ENCODE measurements around the gene KIAA1614. TPM values are rescaled to one million over a fixed set of nuclear protein-coding genes. Genes with fewer than 3 reads are reported as not detected.

Gene KIAA1614
- total RNA-seq, 1 donor, result 10.6 TPM

GRCh38 chr1:180923887-180924286 is 11.2 kb downstream of the KIAA1614 start:
- no peak for DNase-seq (ENCODE audit: low read depth)
- TF ChIP-seq CTCF (IDR thresholded peaks at IDR 0.05; ENCODE audit: insufficient read depth, low read length), result no peak

DNA sequence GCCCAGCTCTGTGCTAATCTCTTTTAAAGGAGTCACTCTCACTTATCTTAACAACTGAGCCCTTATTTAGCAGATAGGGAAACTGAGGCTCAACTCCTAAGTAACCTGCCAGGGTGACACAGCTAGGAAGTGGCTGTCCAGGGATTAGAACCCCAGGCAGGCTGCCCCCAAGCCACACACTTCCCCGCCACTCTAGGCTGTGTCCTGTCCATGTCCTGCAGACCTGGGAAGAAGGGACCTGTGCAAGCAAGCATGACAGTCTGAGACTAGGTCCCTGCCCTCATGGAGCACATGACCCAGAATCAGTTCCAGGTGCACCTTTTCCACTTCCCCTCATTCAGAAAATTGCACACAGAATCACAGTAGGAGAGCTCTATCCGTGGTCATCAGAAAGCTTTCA is 12.2 kb downstream of the KIAA1614 start:
- no peak overlapping the region for H3K4me3 ChIP-seq (ENCODE audit: low read depth, low read length)
- DNase-seq (ENCODE audit: low read depth), result no peak
- TF ChIP-seq CTCF (IDR thresholded peaks at IDR 0.05; ENCODE audit: insufficient read depth, low read length), result no peak

More at GRCh38 chr1:180923887-180924286, 11.2 kb downstream of the KIAA1614 start:
- H3K4me3 ChIP-seq (ENCODE audit: low read depth, low read length), result no peak overlapping the region

- H3K4me3 ChIP-seq (ENCODE audit: low read depth, low read length), result no peak overlapping the region
- no peak for TF ChIP-seq CTCF (IDR thresholded peaks at IDR 0.05; ENCODE audit: insufficient read depth, low read length)
- DNase-seq (ENCODE audit: low read depth), result no peak
Observed at GRCh38 chr1:180925471-180926051, 12.9 kb downstream of the KIAA1614 start.

DNA sequence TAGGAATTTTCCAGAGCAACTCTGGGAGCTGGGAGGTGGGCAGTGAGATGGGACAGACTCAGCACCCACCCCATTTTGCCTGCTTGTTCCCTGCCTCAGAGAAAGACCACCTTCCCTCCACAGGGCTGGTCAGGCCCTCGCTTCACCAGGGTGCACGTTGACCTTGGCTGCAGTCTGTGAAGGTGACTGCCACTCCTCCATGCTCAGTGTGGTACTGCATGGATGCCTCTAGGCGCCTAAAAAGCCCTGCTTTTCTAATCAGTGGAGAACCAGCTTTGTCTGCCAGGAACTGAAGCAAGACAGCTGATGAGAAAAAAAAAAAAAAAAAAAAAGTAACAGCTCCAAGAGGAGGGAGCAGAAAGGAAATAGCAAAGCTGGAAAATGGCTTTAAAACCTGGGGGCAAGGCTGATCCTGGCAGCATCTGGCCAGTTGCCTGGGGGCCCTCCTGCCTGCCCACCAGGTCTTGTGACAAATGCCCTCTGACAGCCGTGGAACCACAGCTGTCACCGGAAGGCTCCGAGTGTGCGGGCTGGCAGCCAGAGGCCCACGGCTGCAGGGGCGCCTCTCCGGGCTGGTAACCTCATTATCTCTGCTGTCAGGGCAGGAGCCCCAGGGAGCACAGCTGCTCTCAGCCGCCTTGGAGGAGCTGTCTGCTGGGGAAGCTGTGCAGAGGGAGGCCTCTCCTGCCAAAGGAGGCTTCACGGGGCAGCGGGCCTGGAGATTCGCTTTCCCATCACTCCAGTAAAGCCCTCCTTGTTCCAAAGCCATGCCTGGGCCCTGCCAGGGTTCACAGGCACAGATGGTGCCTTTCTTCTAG is 13.7 kb downstream of the KIAA1614 start:
- H3K4me3 ChIP-seq (ENCODE audit: low read depth, low read length), result no peak overlapping the region
- DNase-seq (ENCODE audit: low read depth), result peak; percentile 68
- TF ChIP-seq CTCF (IDR thresholded peaks at IDR 0.05; ENCODE audit: insufficient read depth, low read length), result no peak

DNA sequence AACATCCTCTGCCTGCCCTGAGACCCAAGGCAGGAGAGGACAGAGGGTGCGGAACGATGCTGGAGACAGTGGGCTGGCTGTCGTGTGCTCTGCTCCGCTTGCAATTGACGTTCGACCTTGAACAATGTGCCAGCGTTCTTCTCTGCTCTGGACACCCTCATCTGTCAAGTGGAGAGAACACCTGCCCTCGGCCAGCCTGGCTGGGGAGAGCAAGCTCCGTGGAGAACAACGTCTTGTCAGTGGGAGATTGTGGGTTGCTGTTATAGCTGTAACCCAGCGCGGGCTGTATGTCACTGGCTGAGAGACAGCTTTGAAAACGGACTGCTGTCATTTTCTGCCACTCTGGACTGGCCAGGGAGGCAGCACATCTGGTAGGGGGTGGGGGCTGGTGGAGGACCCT is 14.7 kb downstream of the KIAA1614 start:
- TF ChIP-seq CTCF (IDR thresholded peaks at IDR 0.05; ENCODE audit: insufficient read depth, low read length), result no peak
- DNase-seq (ENCODE audit: low read depth), result no peak
- no peak overlapping the region for H3K4me3 ChIP-seq (ENCODE audit: low read depth, low read length)

DNA sequence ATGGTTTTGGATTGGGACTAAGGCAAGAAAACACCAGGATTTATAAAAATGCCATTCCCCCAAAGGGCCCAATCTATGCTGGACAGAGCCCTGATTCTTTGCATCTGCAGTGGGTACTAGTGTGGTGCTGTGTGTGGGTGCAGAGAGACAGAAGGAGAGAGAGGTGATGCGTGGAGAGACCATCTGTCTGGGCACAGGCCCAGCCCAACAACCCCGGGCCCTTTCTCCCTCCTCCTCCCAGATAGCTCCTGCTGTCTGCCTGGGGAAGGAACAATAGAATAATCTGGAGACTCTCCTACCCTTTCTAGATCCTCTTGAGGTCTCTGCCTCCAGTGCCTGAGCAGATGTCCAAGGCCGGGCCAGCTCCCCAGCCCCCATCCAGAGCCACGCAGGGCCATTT is 15.1 kb downstream of the KIAA1614 start:
- TF ChIP-seq CTCF (IDR thresholded peaks at IDR 0.05; ENCODE audit: insufficient read depth, low read length), result no peak
- no peak for DNase-seq (ENCODE audit: low read depth)
- no peak overlapping the region for H3K4me3 ChIP-seq (ENCODE audit: low read depth, low read length)
